ENCODE measurements around the gene ATRN.
"Not testable (repeated sequence)": the region's sequence is repeated elsewhere in the genome, so short reads cannot be mapped to it uniquely, and the experiment has no call there.

ATRN gene

GRCh38 chr20:3470208-3470626 lies 601 bp upstream of the ATRN start:
- DNase-seq: no peak

- no peak for DNase-seq
Observed at GRCh38 chr20:3471397-3472021, 691 bp downstream of the ATRN start.

- no peak for DNase-seq
Observed at GRCh38 chr20:3472105-3472504, 1.3 kb downstream of the ATRN start.

GRCh38 chr20:3473324-3473723 lies 2.5 kb downstream of the ATRN start:
- DNase-seq: no peak

- DNase-seq: no peak
Observed at GRCh38 chr20:3473944-3474343, 3.1 kb downstream of the ATRN start.

- DNase-seq: not testable (repeated sequence)
Observed at GRCh38 chr20:3477003-3477860, 6.4 kb downstream of the ATRN start.

- no peak for DNase-seq
Observed at GRCh38 chr20:3477861-3478544, 7.2 kb downstream of the ATRN start.

- no peak for DNase-seq
Observed at GRCh38 chr20:3479025-3479424, 8.2 kb downstream of the ATRN start.

- no peak for DNase-seq
Observed at GRCh38 chr20:3479759-3480615, 9.2 kb downstream of the ATRN start.

GRCh38 chr20:3483309-3483708 lies 12.5 kb downstream of the ATRN start:
- no peak for DNase-seq

GRCh38 chr20:3483784-3484183 lies 13.0 kb downstream of the ATRN start:
- DNase-seq: peak; percentile 64

GRCh38 chr20:3485913-3486312 lies 15.1 kb downstream of the ATRN start:
- no peak for DNase-seq

- DNase-seq: no peak
Observed at GRCh38 chr20:3486850-3487249, 16.0 kb downstream of the ATRN start.

- DNase-seq: no peak
Observed at GRCh38 chr20:3492669-3493068, 21.9 kb downstream of the ATRN start.

- no peak for DNase-seq
Observed at GRCh38 chr20:3494218-3494617, 23.4 kb downstream of the ATRN start.

- no peak for DNase-seq
Observed at GRCh38 chr20:3502878-3503277, 32.1 kb downstream of the ATRN start.

- no peak for DNase-seq
Observed at GRCh38 chr20:3505148-3505547, 34.3 kb downstream of the ATRN start.

- no peak for DNase-seq
Observed at GRCh38 chr20:3509064-3509463, 38.2 kb downstream of the ATRN start.

- no peak for DNase-seq
Observed at GRCh38 chr20:3510110-3510509, 39.3 kb downstream of the ATRN start.

GRCh38 chr20:3512239-3512638 lies 41.4 kb downstream of the ATRN start:
- not testable (repeated sequence) for DNase-seq

GRCh38 chr20:3514012-3514642 lies 43.3 kb downstream of the ATRN start:
- no peak for DNase-seq

All from fibroblast of skin of back (primary cell).